NCI-H1694 (cell line): ENCODE measurements around the gene OPA3.
A peak's percentile ranks its signal among the peaks of the same experiment; 100 is the strongest.

Experiments used
- DNase-seq: peaks from one replicate; lab custom pipeline; 2025; lab: John Stamatoyannopoulos, UW

OPA3 gene

DNA sequence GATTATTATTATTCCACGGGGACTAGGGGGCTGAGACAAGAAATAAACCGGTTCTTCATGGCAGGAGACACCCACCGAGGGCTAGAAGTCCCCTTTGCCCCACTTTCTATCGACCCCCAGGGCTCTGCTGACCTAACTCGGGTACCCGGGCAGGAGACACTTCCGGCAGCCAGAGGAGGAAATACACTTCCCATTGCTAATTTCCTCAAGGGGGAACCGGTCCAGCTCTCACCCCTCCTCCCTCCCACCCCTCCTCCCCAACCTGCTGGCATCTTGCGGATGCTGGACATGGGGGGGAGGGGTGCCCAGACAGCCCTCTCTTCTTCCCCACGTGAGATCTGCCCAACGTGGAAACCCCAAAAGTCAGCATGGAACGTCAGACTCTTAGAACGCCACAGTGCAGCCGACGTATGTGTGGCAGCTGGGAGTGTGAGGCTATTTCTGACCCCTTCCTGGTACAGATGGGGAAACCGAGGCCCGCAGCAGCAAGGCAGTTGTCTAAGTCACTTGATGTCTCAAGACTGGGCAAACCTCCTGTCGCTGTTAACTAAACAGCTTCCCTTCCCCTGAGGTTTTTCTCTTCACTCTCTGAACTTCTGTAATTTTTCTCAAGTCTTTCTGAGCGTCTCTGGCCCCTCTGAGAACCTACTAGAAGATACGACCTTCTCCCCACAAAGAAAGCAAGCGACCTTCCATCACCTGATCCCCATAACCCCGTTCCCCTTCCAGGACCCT lies 13.8 kb upstream of the OPA3 start:
- DNase-seq = no peak

DNA sequence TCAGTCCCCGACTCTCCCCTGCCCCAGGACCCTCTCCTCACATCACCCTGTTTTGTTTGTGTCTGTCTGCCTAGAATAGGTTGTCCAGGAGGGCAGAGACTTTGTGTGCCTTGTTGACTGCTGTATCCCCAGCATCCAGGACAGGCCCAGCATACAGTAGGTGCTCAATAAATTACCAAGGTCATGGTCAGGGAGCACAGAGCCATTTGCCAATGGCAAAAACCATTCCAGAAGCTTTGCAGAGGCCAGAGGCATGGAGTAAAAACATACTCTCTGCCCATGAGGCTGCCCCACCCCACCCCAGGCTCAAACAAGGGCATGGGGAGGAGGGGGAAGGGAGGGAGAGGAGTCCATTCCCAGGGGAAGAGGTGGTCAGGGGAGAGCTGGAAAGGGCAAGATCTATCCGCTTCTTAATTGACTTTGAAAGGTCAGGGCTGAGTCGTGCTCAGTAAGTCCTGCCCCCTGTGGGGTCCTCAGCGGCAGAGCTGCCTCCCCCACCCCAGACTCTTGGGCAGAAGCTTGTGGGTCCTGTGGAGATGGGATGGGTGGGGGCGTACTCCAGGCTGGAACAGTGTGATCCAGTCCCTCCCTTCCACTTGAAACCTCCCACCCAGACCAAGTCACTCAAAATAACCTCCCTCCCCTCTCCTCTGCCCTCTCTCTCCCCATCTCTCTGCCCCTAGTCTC lies 13.0 kb upstream of the OPA3 start:
- no peak for DNase-seq

DNA sequence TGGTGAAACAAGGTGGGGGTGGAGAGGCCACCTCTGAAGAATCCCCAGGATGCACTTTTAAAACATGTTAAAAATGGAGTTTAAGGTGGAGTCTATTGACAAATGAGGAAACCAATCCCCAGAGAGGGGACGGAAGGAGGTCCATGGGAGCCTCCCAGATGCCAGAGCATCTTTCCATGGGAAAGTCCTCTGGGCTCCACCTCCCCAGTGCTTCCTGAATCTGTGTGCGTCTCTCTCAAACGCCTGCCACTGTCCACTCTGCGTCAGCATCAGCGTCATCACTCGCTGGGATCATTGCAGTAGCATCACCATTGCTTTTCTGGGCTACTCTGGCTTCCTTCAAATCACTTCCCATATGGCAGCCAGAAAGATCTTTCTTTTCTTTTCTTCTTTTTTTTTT lies 11.2 kb upstream of the OPA3 start:
- no peak for DNase-seq

DNA sequence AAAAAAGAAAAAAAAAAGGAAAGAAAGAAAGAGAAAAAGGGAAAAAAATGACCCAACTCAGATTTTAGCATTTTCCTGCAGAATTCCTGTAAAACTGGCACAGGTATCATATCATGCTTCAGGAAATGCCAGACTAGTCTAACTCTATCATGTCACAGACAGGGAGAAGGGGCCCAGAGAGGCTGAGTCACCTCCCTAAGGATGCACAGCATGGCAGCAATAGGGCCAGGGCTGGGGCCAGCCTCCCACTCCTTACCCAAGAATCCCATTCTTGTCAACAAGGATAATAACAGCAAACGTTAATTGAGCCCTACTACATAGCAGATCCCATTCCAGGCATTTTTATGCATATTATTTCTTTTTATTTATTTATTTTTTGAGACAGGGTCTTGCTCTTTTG lies 8.9 kb upstream of the OPA3 start:
- DNase-seq = no peak

- DNase-seq = no peak
Observed at GRCh38 chr19:45592366-45592765, 7.8 kb upstream of the OPA3 start.

DNA sequence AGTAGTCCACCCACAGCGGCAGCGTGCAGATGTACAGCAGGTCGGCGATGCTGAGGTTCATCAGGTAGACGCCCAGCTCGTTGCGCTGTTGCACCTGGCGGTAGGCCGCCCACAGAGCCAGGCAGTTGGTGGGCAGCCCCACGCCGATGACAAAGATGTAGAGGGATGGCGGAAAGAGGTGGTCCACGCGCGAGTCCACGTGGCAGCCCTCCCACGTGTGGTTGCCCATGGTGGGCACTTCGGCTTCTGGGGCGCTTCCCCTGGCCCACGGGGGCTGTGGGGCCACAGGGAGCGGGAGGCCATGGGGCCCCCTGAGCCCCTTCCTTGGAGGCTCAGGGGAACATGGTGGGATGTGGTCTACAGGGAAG lies 7.0 kb upstream of the OPA3 start:
- DNase-seq = no peak

DNA sequence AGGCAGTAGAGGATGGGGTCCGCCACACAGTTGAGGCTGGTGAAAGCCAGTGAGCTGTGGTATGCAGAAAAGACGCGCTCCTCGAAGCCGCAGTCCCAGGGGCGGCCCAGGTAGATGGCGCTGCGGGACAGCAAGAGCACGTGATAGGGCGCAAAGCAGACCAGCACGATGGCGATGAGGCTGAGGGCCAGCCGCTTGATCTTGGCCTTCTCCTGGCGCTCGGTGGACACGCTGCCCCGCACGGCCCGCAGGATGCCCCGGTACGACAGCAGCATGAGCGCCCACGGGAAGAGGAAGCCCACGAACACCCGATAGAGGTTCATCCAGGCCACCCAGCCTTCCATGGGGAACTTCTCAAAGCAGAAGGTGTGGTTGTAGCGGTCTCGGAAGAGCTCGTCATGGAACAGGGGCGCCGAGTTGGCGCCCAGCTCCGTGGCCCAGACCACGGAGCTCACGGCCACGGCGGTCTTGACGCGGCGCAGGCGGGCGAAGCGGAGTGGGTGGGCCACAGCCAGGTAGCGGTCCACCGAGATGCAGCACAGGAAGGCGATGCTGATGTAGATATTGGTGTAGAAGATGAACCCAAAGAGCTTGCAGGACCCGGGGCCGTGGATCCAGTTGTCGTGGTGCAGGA lies 6.5 kb upstream of the OPA3 start:
- no peak for DNase-seq

GRCh38 chr19:45590300-45591003 lies 5.8 kb upstream of the OPA3 start:
- no peak for DNase-seq

DNA sequence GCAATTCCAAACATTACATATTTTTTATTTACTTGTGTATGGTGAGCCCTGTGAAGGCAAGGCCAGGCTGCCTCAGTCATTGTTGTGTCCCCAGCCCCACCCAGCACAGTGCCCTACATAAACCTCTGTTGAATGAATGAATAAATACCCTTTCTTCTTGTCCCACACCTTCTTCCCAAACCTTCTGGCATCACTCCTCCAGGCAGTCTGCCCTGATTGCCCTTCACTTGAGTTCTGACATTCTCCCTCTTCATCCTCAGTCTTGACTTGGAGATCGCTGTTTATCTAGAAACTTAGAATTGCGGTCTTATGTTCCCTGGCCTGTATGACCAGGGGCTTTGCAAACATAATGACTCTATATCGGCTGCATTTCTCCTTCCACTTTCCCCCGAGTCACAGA lies 5.2 kb upstream of the OPA3 start:
- DNase-seq = no peak

DNA sequence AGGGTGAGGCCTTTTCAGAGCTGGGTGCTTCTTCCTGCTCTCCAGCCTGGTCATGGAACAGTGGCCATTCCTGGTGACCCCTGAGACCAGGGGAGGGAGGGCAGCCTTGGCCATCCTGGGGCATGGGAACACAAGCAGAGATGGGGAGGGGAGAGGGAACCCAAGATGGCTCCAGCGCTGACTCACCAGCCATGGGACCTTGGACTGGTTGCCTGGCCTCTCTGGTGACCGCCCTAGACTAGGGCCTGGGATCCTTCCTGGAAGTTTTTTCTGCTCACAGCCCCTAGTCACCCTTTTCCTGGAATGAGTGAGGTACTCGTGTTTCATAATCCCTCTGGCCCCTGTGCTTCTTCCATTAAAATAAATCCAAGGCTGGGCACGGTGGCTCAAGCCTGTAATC lies 3.3 kb upstream of the OPA3 start:
- no peak for DNase-seq

DNA sequence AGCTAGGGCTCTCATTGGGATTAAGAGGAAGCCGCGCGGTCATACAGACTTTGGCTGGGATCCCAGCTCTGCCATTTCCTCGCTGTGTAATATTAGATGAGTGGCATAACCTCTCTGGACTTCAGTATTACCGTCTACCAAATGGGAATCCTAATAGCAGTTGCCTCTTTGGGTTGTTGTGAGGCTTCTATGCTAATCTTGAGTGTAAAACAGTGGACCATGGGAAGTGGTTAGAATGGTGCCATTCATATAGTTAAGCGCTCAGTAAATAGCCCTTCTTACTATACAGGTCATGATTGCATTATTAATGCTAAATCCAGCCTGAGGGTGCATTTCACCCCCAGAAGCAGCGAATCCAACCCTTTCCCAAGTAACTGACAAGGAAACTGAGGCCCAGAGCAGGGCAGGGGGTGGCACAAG lies 566 bp upstream of the OPA3 start:
- no peak for DNase-seq

GRCh38 chr19:45581576-45581975 lies 3.0 kb downstream of the OPA3 start:
- DNase-seq = no peak

GRCh38 chr19:45578861-45579260 lies 5.7 kb downstream of the OPA3 start:
- no peak for DNase-seq

GRCh38 chr19:45577111-45577905 lies 7.3 kb downstream of the OPA3 start:
- no peak for DNase-seq

GRCh38 chr19:45576682-45577081 lies 7.9 kb downstream of the OPA3 start:
- DNase-seq = no peak

GRCh38 chr19:45575216-45575615 lies 9.4 kb downstream of the OPA3 start:
- no peak for DNase-seq

DNA sequence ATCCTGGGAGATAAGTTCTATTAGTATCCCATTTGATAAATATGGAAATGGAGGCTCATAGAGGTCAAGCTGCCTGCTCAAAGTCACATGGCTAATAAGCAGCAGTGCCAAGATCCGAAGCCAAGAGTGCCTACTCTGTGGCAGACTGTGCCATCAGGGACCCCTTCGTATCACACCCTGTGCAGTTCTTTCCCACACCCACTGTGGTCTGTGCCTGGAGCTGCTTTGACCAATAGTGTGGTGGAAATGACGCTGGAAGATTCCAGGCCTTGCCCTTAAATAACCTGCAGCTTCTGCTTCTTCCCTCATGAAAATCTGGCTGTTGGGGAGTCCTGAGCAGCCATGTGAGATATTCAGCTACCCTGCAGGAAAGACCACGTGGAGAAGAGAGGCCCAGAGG lies 10.1 kb downstream of the OPA3 start:
- no peak for DNase-seq

- DNase-seq = no peak
Observed at GRCh38 chr19:45571457-45572220, 13.0 kb downstream of the OPA3 start.

GRCh38 chr19:45569619-45570421 lies 14.8 kb downstream of the OPA3 start:
- peak; percentile 18 for DNase-seq

- DNase-seq = no peak
Observed at GRCh38 chr19:45568732-45569131, 15.9 kb downstream of the OPA3 start.
